Vagina (tissue), 2 donors: ENCODE data around the gene KRTCAP3. TPM values are rescaled to one million over a fixed set of nuclear protein-coding genes. Genes with fewer than 3 reads are reported as not detected.

Experiments
- DNase-seq, 2 donors: peaks; one replicate each; pipeline ENCODE4 v3.0.0-alpha.2; 2017; ENCODE audit errors: extremely low spot score in 2 of 2
- H3K27ac ChIP-seq: fragments of 200-600 bp; sonication (generic); one replicate; pipeline ENCODE4 v1.5.1; 2019
- H3K27me3 ChIP-seq: fragments of 200-600 bp; sonication (generic); one replicate; pipeline ENCODE4 v1.5.1; 2019
- H3K36me3 ChIP-seq, 2 donors: fragments of 200-600 bp; sonication (generic); one replicate each; pipeline ENCODE4 v1.5.1; 2017 to 2019
- H3K4me1 ChIP-seq: fragments of 200-600 bp; sonication (generic); one replicate; pipeline ENCODE4 v1.5.1; 2019
- H3K4me3 ChIP-seq, 2 donors: fragments of 200-600 bp; sonication (generic); 1 replicate in 1 of 2; 2 replicates in 1 of 2; pipeline ENCODE4 v1.5.1; 2016 to 2019
- H3K9me3 ChIP-seq: fragments of 200-600 bp; sonication (generic); one replicate; pipeline ENCODE4 v1.5.1; 2019
- POLR2A ChIP-seq, 2 donors: fragments of 450-650 bp; IDR thresholded peaks; one replicate each; pipeline ENCODE4 v1.6.1; 2017; ENCODE audit warnings: antibody characterized with exemption in 2 of 2, mild to moderate bottlenecking in 2 of 2, moderate library complexity in 2 of 2
- POLR2AphosphoS5 ChIP-seq, 2 donors: sonication (generic); formaldehyde crosslinking; IDR thresholded peaks; one replicate each; pipeline ENCODE4 v1.9.0; 2017; ENCODE audit warnings: antibody characterized with exemption in 2 of 2, mild to moderate bottlenecking in 2 of 2, low read depth in 1 of 2; ENCODE audit not compliant: insufficient read depth in 1 of 2
- intact Hi-C: fragments of 100-400 bp; cut with DNase I; formaldehyde crosslinking; loops from one replicate; pipeline ENCODE4 v1.15.1; 2023
- total RNA-seq: library from RNA; depleted of rRNA; stranded (reverse); fragments of >200 nt; gene quantifications from one replicate; pipeline ENCODE4 v1.2.3, GENCODE V29; 2016
- TF ChIP-seq, protein P1 (sequence below), 3 experiments: fragments of 450-650 bp in 2 of 3; fragments of 200-600 bp in 1 of 3; sonication (generic) in 1 of 3; IDR thresholded peaks; one replicate each; pipeline ENCODE4 v1.5.1; 2017 to 2019; ENCODE audit warnings: antibody characterized with exemption in 3 of 3, mild to moderate bottlenecking in 2 of 3, moderate library complexity in 2 of 3

KRTCAP3 gene
- total RNA-seq, 1 donor from 2014 or later = 3.9 TPM

DNA sequence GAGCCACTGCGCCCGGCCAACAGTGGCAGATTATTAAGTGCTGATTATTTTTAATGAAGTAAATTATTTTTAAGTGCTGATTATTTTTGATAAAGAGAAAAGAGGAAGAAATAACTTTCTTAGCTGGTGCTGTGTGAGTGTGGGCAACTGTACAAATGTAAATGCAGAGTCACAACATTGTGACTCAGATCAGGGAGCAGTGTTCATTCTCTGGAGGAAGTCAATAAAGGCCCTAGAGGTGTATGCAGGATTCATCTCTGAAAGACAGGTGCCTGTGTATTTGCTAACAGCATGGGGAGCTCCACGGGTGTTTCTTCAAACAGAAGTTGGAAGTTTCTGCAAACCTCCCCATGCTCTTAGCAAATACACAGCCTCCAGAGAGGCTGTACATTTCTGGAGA, 6.2 kb downstream of the KRTCAP3 start:
- Histone ChIP-seq H3K27me3 (no peaks in the 10 kb centered on the region), H3K4me1 (peaks cover 9% of the 10 kb centered on the region), H3K27ac (no peak overlapping the region), H3K36me3 (peaks cover 0 to 39% of the 10 kb centered on the region in 2 donors), H3K4me3 (no peak overlapping the region), H3K9me3 (no peaks in the 10 kb centered on the region)
- no peak for DNase-seq
- TF ChIP-seq POLR2AphosphoS5 (IDR thresholded peaks at IDR 0.05; ENCODE audit: insufficient read depth in 1 of 2, low read depth in 1 of 2) (no peak), POLR2A (IDR thresholded peaks at IDR 0.05) (no peak)
- TF ChIP-seq, protein P1, sequence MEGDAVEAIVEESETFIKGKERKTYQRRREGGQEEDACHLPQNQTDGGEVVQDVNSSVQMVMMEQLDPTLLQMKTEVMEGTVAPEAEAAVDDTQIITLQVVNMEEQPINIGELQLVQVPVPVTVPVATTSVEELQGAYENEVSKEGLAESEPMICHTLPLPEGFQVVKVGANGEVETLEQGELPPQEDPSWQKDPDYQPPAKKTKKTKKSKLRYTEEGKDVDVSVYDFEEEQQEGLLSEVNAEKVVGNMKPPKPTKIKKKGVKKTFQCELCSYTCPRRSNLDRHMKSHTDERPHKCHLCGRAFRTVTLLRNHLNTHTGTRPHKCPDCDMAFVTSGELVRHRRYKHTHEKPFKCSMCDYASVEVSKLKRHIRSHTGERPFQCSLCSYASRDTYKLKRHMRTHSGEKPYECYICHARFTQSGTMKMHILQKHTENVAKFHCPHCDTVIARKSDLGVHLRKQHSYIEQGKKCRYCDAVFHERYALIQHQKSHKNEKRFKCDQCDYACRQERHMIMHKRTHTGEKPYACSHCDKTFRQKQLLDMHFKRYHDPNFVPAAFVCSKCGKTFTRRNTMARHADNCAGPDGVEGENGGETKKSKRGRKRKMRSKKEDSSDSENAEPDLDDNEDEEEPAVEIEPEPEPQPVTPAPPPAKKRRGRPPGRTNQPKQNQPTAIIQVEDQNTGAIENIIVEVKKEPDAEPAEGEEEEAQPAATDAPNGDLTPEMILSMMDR (IDR thresholded peaks at IDR 0.05) = no peak
- intact Hi-C loops = no loop called here

- Histone ChIP-seq H3K36me3 (peaks cover 0 to 53% of the 10 kb centered on the region in 2 donors), H3K4me3 (no peak overlapping the region), H3K27ac (no peak overlapping the region), H3K27me3 (no peaks in the 10 kb centered on the region), H3K9me3 (no peaks in the 10 kb centered on the region), H3K4me1 (no peaks in the 10 kb centered on the region)
- intact Hi-C loops = no loop called here
- no peak for TF ChIP-seq POLR2A (IDR thresholded peaks at IDR 0.05)
- no peak for DNase-seq
Observed at GRCh38 chr2:27451095-27451494, 8.9 kb downstream of the KRTCAP3 start.

- intact Hi-C loops = no loop called here
- no peak for DNase-seq
- H3K27ac ChIP-seq = no peak overlapping the region
- no peaks in the 10 kb centered on the region for H3K4me1 ChIP-seq
- H3K27me3 ChIP-seq = no peaks in the 10 kb centered on the region
- H3K9me3 ChIP-seq = no peaks in the 10 kb centered on the region
- TF ChIP-seq POLR2A (IDR thresholded peaks at IDR 0.05) (no peak), POLR2AphosphoS5 (IDR thresholded peaks at IDR 0.05; ENCODE audit: insufficient read depth in 1 of 2, low read depth in 1 of 2) (no peak)
- TF ChIP-seq, protein P1 (IDR thresholded peaks at IDR 0.05) = no peak
- H3K4me3 ChIP-seq = no peak overlapping the region
- H3K36me3 ChIP-seq = peaks cover 0 to 52% of the 10 kb centered on the region in 2 donors
Observed at GRCh38 chr2:27453968-27454367, 11.8 kb downstream of the KRTCAP3 start.

DNA sequence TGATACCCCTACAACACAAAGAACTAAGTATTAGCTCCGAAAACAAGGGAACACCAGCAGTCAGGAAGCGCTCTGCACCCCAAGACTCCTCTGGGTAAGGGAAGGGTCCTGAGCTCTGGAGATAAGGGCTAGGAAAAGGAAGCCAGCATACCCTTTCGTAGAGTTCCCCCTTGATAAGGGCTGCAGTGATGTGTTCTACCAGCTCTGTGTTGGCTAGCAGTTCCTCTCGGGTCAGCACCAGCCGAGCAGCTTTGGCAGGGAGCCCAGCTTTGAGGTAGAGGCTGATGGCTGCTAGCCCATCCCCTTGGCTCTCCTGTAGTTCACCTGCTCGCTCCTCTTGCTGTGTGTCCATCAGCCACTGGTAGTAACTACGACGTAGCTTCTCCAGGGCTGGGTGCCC, 18.9 kb downstream of the KRTCAP3 start:
- H3K36me3 ChIP-seq = peaks cover 0 to 21% of the 10 kb centered on the region in 2 donors
- intact Hi-C loops = no loop called here
- no peak for TF ChIP-seq POLR2AphosphoS5 (IDR thresholded peaks at IDR 0.05; ENCODE audit: insufficient read depth in 1 of 2, low read depth in 1 of 2)
- TF ChIP-seq POLR2A (IDR thresholded peaks at IDR 0.05) = no peak
- H3K4me3 ChIP-seq = no peak overlapping the region
- no peak for DNase-seq
- no peaks in the 10 kb centered on the region for H3K4me1 ChIP-seq
- no peaks in the 10 kb centered on the region for H3K9me3 ChIP-seq
- no peak overlapping the region for H3K27ac ChIP-seq
- H3K27me3 ChIP-seq = no peaks in the 10 kb centered on the region

DNA sequence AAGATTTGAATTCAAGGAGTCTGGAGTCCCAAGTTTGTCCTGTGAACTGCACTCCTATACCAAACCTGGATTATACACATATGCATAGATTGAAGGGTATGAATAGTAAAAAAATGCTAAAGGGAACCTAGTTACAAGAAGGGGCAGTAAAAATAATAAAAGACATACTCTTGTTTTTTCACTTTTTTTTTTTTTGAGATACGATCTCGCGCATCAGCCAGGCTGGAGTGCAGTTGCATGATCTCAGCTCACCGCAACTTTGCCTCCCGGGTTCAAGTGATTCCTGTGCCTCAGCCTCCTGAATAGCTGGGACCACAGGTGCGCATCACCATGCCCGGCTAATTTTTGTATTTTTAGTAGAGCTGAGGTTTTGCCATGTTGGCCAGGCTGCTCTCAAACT, 22.3 kb downstream of the KRTCAP3 start:
- peaks cover 0 to 2% of the 10 kb centered on the region in 2 donors for H3K36me3 ChIP-seq
- TF ChIP-seq POLR2A (IDR thresholded peaks at IDR 0.05) (no peak), POLR2AphosphoS5 (IDR thresholded peaks at IDR 0.05; ENCODE audit: insufficient read depth in 1 of 2, low read depth in 1 of 2) (no peak)
- TF ChIP-seq, protein P1 (IDR thresholded peaks at IDR 0.05) = no peak
- H3K27me3 ChIP-seq = no peaks in the 10 kb centered on the region
- no peak overlapping the region for H3K4me3 ChIP-seq
- no peak overlapping the region for H3K27ac ChIP-seq
- no peaks in the 10 kb centered on the region for H3K9me3 ChIP-seq
- no peak for DNase-seq
- H3K4me1 ChIP-seq = no peaks in the 10 kb centered on the region
- intact Hi-C loops = no loop called here

DNA sequence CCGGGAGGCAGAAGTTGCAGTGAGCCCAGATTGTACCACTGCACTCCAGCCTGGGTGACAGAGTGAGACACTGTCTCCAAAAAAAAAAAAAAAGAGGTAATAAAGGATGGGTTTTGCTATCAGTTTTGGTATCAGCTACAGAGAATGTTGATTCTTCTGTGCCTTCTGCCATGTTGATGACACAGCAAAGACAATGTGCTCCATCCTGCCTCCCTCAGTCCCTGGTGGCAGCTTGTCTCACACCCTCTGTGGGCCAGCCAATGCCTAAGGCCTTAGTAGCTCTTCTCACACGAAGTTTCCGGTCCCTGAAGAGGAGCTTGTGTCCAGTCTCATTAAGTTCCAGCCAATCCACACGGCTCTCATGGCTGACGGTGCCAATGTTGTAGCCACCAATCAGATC, 29.8 kb downstream of the KRTCAP3 start:
- no peaks in the 10 kb centered on the region for H3K9me3 ChIP-seq
- no peak overlapping the region for H3K27ac ChIP-seq
- H3K4me3 ChIP-seq = no peak overlapping the region
- peaks cover 0 to 26% of the 10 kb centered on the region in 2 donors for H3K36me3 ChIP-seq
- intact Hi-C loops = no loop called here
- H3K4me1 ChIP-seq = no peaks in the 10 kb centered on the region
- H3K27me3 ChIP-seq = no peaks in the 10 kb centered on the region
- TF ChIP-seq, protein P1 (IDR thresholded peaks at IDR 0.05) = no peak
- TF ChIP-seq POLR2AphosphoS5 (IDR thresholded peaks at IDR 0.05; ENCODE audit: insufficient read depth in 1 of 2, low read depth in 1 of 2) (no peak), POLR2A (IDR thresholded peaks at IDR 0.05) (no peak)
- DNase-seq = no peak
